Islet of Langerhans (tissue), 1 donor: ENCODE data around the gene TMCC1.
"Not testable (repeated sequence)": the region's sequence is repeated elsewhere in the genome, so short reads cannot be mapped to it uniquely, and the experiment has no call there.

Source experiments
- FAIRE-seq: peaks from one replicate; lab custom pipeline; 2011; peaks lifted over from hg19 to GRCh38; lab: Jason Lieb, UNC

Gene TMCC1

DNA sequence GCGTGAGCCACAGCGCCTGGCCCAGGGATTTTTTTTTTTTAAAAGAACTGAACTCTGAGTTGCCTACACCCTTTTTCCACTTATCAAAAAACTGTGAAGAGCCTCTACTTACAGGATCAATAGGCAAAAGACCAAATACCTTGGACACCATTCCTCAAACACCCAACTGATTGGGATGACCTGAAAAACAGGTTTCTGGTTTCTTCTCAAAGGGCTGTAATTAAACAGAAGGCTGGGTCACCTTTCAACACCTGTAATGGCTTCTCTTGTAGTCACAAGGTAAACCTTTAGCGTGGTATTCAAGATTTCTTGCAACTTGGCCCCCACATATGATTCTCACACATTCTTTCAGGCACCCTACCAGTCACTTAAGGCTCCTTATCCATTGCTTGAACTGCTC is 248.7 kb downstream of the TMCC1 start:
- FAIRE-seq, result no peak

DNA sequence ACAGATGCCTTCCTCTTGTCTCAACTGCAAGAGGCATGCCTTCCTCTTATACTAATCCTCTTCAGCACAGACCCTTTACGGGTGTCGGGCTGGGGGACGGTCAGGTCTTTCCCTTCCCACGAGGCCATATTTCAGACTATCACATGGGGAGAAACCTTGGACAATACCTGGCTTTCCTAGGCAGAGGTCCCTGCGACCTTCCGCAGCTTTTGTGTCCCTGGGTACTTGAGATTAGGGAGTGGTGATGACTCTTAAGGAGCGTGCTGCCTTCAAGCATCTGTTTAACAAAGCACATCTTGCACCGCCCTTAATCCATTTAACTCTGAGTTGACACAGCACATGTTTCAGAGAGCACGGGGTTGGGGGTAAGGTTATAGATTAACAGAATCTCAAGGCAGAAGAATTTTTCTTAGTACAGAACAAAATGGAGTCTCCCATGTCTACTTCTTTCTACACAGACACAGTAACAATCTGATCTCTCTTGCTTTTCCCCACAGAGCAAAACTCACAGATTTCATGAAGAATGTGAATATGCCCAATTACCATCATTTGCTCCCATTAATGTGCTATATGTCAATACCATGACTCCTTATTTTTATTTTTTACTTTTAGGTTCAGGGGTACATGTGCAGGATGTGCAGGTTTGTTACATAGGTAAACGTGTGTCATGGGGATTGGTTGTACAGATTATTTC is 251.8 kb downstream of the TMCC1 start:
- FAIRE-seq, result not testable (repeated sequence)

DNA sequence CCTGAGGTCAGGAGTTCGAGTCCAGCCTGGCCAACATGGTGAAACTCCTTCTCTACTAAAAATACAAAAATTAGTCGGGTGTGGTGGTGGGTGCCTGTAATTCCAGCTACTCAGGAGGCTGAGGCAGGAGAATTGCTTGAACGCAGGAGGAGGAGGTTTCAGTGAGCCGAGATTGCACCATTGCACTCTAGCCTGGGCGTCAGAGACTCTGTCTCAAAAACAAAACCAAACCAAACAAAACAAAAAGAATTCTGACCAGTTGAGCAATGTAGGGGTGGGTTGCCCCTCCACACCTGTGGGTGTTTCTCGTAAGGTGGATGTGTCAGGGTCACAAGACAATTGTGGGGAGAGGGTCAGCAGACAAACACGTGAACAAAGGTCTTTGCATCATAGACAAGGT is 252.5 kb downstream of the TMCC1 start:
- not testable (repeated sequence) for FAIRE-seq

DNA sequence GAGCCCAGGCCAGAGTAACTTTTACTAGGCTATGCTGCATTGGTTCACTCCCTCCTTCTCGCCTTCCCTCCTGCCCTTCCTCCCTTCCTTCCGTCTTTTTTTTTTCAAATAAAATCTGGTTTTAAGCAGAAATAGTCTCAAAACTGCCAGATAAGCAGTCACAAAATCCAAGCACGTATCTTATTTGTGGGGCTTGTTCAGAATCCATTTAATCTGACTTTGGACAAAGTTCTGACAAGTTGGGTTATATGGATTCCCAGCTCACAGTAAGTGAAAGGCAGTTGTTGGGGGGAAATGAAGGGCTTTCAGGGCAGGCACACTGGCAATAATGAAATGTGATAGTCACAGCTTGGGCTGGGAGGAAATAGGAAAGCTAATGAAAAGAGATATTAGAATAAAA is 255.0 kb downstream of the TMCC1 start:
- FAIRE-seq, result no peak

DNA sequence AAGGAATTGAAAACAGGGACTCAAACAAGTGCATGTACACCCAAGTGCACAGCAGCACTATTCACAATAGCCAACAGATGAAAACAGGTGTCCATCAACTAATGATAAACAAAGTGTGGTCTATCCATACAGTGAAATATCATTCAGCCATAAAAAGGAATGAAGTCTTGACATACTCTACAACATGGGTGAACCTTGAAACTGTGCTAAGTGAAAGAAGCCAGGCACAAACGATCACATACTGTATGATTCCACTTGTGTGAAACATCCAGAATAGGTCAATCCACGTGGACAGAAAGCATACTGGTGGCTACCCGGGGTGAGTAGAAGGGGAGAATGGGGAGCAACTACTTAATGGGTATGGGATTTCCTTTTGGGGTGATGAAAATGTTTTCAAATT is 257.4 kb downstream of the TMCC1 start:
- no peak for FAIRE-seq

DNA sequence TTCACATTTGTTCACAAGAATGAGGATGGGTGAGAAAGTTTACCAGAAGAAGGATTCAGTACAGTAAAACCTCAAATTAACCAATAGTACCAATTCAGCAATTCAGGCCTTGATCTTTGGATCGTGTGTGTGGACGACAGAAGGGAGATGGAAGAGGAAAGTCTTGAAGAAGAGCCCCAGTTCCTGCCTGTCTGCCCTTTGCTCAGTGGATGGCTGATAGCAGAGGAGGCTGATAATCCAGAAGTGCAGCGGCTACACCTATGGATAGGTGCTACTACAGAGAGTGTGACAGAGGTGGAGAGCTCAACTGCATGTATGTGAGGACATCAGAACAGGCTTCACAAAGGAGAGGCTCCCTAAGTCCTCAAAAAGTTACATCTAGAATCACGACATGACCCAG is 257.9 kb downstream of the TMCC1 start:
- no peak for FAIRE-seq

DNA sequence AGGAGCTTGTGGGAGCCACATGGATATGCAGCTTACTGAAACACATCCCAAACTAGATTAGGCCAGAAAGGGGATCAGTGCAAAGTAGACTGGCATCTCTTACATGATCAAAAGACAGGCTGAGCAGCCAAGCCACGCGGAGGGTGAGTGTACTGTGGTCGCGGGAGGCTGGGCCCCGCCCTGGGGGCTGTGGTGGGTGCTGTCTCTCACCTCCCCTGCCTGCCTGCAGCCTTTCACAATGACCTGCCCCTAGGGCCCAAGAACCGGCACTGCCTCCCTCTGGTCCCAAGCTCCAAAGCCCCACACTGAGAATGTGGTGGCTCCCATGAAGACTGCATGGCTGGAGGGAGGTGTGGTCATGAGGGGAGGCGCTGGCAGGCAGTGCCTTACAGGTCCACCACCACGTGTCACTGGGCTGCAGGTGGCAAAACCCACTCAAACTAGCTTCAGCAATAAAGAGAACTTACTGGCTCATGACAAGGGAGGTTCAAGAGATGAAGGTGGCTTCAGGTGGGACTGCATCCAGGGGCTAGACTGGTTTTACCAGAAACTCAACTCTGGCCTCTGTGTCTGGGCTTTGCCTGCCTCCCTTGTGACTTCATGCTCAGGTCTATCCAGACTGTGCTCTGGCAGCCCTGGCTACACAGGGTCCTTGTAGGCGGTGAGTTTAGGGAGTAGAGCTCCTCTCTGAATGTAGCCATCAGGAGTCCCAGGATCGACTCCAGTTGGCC is 259.6 kb downstream of the TMCC1 start:
- no peak for FAIRE-seq

DNA sequence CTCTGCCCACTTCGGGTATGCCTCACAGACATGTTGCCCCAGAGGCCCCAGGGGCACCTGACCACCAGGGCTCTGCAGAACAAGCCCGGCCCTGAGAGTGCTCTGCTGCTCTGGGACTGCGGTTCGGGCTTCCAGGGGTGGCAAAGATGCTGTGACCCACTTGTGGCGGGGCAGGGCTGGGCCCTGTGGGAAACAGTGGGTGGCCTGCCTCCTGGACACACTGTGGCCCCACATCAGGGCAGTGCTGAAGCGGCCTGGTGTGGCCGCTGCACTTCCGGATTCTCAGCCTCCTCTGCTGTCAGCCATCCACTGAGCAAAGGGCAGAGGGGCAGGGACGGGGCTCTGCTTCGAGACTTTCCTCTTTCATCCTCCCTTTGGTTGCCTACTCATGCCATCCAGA is 260.5 kb downstream of the TMCC1 start:
- no peak for FAIRE-seq

DNA sequence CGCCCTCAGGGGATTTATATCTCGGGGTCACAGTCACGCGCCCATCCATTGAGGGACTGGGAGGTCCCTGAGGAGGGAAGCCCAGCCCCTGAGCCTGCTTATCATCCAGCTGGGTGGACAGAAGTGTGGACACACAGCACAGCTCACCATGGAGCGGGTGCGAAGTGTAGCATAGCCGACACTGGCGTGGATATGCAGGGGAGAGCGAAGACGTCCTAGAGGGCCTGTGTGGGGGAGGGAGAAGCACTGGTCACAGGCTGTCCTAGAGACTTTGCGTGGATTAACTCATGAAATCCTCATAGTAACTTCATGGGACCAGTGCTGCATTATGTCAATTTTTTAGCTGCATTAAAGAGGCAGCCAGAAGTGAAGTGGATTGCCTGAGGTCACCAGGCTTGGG is 261.0 kb downstream of the TMCC1 start:
- FAIRE-seq, result no peak

DNA sequence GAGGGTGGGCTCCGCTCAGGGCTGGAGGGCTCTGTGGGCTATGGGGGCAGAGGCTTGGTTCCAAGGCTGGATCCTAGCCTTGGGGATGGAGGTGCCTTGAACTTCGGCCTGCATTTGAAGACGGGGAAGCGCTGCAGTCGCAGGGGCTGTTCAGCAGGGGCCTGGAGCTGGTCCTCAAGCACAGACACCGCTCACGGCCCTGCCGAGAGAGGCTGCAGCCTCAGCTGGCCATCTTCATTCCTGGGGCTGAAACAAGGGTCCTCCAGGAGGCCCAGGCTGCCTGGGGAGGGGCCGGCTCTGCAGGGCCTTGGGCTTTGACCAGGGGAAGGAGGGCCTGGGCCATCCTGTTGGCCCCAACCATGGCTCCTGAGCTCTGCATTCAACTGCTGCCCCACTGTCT is 261.5 kb downstream of the TMCC1 start:
- no peak for FAIRE-seq

DNA sequence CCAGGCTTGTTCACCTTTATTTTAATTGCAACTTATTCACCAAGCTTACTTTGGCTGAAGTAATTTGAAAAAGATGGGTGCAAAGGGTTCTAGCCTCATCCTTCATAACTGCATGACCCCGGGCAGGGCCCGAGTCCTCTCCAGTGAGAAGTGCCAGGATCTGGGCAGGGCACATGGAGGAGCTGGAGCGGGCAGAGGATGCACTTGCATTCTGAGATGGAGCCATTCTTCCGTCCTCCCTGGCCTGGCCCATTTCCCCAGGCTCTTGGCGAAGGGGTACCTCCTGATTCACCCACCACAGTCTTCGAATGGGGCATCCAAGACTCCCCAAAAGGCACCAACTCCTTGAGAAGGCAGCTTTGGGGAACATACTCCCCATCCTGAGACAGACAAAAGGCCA is 264.5 kb downstream of the TMCC1 start:
- no peak for FAIRE-seq

DNA sequence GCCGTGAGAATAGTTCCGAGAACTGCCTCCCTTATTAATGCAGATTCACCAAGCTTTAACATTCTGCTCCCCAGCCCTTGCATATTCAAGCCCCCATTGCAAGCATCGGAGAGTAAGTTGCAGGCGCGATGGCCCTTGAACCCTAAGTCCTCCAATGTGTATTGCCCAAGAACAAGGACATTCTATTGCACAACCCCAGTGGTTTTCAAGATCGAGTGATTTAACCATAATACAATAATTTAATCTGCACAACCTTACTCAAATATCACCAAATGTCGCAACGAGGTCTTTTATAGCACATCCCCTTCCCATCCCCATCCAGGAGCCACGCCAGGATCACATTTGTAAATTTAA is 265.4 kb downstream of the TMCC1 start:
- no peak for FAIRE-seq

DNA sequence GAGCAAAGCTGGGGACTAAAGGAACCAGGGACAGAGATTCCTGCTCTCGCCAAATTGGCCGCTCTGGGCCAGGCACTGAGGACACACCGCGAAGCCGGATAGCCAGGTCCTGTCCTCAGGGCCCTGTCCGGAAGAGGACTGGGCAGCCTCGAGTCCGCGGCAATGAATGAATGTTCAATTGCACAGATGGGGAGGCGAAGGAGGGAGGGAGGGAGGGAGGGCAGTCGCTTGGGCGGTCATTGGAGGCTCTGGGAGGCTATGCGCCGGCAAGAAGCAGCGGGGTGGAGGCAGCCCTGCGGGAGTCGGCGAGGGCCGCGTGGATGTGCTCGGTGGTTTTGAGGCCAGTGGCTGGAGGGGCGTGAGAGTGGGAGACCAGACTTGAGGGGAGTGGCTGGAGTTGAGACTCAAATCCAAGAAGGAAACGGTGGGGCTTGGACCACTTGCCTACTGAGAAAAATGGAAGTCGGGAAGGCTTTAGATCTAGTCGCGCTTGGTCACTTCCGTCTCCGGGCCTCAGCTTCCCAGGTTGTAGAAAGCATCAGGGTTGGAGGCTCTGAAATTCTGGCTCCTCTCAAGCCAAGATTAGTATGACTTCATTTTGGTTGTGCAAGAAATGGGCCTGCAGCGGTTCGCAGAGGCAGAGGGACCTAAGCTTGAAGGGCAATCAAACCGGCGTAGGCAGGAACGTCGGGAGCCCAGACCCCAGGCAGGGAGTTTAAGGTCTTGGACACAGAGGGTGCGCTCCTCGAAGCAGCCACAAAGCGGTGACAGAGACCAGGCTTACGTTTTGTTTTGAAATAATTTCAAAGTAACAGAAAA is 266.0 kb downstream of the TMCC1 start:
- peak; percentile 89 for FAIRE-seq

DNA sequence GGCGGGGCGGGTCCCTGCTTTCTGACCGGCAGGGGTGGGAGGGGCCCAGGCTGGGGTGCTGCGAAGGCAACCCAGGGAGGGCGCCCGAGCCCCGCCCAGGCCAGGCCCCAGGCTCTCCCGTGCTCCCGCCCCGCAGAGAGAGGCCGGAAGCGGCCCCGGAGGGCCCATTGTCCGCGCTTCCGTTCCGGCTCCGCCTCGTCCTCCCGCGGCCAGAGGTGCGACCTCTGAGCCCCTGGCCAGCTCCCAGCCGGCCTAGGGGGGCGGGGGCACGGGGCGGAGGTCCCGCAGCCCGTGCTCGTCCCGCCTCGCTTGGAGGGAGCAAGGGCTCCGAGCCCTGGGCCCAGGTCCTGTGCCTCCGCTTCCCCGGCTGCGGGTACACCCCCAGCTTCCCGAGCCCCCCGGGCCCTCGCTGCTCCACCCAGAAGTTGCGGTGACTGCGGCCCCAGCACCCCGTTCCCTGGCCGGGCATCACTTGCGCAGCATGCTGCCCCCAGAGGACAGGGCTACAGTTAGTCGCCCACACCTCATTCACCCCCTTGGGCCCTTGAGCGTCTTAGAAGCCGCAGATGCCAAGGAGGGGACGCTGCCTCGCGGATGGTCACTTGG is 266.7 kb downstream of the TMCC1 start:
- FAIRE-seq, result no peak

DNA sequence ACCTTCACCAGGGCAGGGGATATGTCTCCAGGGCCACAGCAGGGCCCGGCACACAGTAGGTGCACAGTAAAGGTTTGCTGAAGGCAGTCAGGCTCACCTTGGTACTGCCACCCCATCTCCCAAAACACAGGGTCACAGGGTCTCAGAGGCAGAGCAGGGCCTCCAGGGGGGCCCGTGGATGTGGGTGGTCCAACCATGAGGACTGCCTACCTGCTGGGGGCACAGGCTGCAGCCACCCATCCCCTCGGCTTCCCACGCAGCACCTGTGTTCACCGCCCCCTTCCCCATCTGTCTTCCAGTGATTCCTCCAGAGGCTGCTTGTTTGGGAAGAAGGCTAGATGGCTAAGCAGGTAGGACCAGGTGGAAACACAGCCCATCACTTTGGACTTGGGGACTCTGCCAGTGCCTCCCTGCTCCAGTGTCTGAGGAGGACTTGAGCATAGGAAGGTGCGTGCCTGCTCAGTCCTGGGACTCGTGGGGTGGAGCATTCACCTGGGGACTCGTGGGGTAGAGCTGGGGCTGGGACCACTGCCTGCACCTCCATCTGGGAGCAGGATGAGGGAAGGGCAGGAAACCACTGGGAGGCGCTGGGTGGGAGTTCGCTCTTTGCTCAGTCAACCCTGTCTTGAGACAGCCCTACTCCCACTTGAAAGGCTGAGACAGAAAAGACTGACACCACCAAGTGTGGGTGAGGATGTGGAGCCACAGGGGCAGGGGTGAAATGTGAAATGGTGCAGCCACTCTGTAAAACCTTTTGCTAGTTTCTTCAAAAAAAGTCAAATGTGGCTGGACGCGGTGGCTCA is 268.2 kb downstream of the TMCC1 start:
- FAIRE-seq, result no peak

DNA sequence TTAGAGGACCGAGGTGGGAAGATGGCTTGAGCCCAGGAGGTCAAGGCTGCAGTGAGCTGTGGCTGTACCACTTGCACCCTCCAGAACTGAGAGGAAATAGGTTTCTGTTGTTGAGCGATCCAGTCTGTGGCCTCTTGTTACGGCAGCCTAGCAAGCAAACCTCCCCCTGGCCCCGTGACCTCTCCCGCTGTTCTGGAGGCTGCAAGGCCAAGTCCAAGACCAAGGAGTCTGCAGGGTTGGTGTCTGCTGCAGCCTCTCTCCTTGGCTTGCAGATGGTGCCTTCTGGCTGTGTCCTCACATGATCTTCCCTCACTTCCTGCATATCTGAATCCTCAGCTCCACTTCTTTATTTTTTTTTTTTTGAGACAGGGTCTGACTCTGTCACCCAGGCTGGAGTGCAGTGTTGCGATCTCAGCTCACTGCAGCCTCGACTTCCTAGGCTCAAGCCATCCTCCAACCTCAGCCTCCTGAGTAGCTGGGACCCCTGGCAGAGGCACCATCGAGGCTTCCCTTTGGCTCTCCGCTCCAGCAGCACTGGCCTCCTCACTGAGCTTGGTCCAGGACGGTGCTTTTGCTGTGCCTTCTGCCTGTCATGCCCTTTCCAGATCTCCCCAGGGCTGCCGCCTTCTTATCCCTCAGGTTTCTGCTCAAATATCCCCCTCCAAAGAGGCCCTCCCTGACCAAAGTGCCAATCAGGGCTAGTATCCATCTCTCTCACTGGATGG is 269.0 kb downstream of the TMCC1 start:
- FAIRE-seq, result no peak

DNA sequence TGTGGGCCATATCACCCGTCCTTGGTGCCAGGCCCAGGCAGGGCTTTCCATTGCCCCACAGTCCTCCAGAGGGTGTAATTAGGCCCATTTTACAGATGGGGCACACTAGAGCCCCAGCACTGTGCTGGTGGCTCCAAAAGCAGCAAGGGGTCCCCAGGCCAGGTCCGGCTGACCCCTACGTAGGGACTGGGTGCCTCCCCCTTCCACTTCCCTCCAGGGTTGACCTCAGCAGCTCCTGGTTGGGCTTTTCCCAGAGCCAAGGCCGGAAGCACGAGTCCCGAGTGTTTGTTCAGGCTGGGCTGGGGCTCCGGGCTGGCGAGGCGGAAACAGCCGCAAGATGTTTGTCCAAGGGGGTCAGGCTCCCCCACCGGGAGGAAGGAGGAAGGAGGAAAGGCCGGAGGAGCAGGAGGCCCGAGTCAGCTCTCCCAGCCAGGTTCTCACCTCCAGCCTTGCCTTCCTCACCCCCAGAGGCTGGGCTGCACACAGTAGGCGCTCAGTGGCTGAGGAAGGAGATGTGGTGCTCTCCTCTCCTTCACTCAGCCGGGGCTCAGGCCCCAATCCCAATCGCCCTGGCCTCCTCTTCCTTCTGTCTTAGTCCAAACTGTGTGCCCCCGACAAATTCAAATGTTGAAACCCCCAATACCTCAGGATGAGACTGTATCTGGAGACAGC is 269.9 kb downstream of the TMCC1 start:
- no peak for FAIRE-seq

DNA sequence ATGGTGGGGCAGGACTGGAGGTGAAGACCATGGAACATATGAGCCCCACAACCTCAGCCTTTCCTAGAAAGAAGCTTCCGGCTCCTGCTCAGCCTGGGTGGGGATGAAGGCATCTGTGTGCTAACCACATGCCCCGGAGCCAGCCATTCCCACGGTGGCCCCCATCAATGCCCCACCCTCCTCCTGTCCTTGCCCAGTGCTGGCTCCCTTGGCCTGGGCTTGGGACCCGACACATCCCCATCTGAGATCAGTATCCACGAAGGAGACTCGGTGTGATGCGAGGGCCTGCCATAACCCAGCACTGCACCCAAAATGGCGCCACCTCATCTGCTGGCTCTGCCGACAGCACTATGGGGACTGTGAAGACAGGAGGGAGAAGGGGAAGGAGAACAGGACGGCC is 270.6 kb downstream of the TMCC1 start:
- FAIRE-seq, result no peak

DNA sequence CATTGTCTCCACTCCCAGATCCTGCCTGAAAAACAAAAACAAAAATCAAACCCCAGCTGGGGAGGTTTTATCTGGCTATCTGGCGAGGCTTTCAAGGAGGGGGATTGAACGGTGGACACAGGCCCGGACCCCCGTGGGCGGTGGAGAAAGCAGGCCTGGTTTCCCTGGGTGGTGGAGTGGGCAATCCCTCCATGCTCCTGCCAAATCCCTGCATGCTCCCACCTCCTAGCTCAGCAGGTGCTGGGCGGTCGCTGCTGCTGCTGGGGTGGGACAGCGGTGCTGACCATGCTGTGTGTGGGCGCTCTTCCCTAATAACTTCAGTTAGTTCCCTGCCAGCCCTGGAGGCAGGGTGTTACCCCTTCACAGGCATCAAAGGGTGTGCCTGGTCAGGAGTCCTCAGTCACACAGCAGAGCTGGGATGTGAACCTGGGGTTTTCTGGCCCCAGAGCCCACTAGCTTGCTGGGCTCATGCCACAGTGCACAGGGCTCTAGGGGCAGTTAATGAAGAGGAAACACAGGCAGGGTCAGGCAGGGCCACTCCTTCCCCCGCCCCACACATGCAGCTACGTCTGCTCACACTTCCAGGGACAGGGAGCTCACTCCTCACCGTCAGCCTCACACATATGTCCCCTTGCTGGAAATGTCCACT is 271.2 kb downstream of the TMCC1 start:
- FAIRE-seq, result no peak

DNA sequence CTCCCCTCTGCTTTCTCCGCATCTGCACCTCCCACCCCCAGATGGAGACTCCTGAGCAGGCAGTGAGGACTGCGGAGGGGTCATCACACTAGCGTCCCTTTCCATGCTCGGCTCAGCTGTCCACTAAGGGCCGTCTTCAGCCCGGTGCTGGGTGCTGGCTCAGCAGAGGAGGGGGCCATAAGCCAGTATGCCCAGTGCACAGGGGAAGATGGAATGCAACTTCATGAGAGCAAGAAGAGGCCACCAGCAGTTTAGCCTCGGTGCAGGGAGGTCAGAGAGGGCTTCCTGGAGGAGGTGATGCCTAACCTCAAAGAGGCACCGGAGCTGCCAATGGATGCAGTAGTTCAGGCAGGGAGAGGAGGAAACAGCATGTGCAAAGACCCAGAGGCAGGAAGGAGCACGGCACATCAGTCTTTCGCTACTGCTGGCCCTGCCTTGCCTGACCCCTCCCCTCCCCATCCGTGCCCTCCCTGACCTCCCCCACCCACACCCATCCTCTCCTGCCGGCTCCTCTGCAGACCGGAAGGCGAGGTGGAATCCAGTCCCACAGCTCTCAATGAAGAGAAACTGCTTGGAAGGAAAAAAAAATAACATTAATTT is 271.8 kb downstream of the TMCC1 start:
- FAIRE-seq, result no peak
